ENCODE measurements around the gene PDE9A. TPM values are rescaled to one million over a fixed set of nuclear protein-coding genes. Genes with fewer than 3 reads are reported as not detected.

PDE9A gene
- total and polyA plus RNA-seq, 2 of the 4 experiments (the other 2 are of a cell fraction), result 0.89 to 0.90 TPM

DNA sequence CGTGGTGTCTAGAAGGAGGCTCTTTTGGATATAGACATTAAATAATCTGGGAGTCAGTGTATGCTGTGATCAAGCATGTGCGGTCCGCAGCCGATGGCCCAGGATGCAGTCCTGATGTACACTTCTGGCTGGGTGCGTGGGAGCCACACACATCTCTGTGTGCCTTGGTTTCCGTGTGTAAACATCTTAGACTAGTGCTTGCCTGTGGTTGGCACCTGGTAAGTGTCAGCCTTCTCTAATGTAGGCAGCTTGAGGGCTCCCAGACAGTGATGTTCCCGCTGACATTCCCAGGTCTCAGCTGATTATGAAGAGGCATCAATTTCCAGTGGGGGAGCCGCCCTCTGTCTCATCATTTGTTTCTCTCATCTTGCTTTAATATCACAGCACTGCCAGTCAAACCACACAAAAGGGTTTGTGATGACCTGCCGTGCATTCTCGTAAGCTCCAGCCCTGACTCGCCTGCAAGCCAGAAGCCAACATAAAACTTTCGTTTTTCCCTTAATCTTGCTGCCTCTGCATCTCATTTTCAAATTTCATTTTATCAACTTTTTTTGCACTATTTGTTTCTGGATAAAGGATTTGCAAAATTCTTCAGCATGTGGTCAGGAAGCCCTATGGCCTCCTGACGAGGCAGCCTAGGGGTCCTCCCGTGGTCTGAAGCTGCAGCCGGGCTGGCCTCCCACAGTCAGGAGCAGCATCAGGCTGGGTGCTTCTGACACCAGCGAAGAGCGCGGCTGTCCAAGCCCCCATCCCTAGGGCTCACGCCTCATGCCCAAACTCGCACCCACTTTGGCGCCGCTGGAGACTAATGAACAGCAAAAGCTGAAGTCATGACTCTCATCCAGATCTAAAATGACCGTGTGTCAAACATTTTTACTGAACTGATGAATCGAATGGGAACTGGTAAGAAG lies 28.1 kb downstream of the PDE9A start:
- H2AK9ac ChIP-seq (replicated peaks; ENCODE audit: low read depth, low read length, poor library complexity), result no peak overlapping the region
- no peak overlapping the region for H4K5ac ChIP-seq (ENCODE audit: low read depth, low read length)
- ChIA-PET CTCF (no interaction called here), POLR2A (ENCODE audit: unreplicated experiment) (no interaction called here)
- no peak overlapping the region for H3K18ac ChIP-seq (ENCODE audit: low read depth, low read length)
- no peak overlapping the region for H3K14ac ChIP-seq (replicated peaks; ENCODE audit: low read depth, low read length)
- no peaks in the 10 kb centered on the region for H3K4me1 ChIP-seq (ENCODE audit: control insufficient read depth, insufficient read depth, low read length)
- H2BK5ac ChIP-seq (ENCODE audit: low read depth, low read length, poor library complexity, severe bottlenecking), result no peak overlapping the region
- no peak overlapping the region for H3K4me2 ChIP-seq (ENCODE audit: low read depth, low read length)
- peaks cover 5% of the 10 kb centered on the region for H3K27me3 ChIP-seq (ENCODE audit: control insufficient read depth, insufficient read depth, low read length)
- TF ChIP-seq RCOR1 (IDR thresholded peaks at IDR 0.05; ENCODE audit: insufficient replicate concordance, low read length) (no peak), CEBPB (IDR thresholded peaks at IDR 0.05; ENCODE audit: low read depth, low read length) (no peak), RAD21 (IDR thresholded peaks at IDR 0.05; ENCODE audit: low read length) (no peak), MAZ (IDR thresholded peaks at IDR 0.05; ENCODE audit: borderline replicate concordance, low read depth, low read length) (no peak), SMC3 (IDR thresholded peaks at IDR 0.05; ENCODE audit: low read depth, low read length) (no peak)
- no peak overlapping the region for H3K23ac ChIP-seq (ENCODE audit: low read depth, low read length)
- no peak overlapping the region for H3K4ac ChIP-seq (ENCODE audit: low read depth, low read length)
- 89 to 100% methylated on average over 1 to 9 of the region's 24 CpGs for WGBS, 2 experiments (ENCODE audit: extremely low coverage in 2 of 2, insufficient read length in 1 of 2)
- no peak overlapping the region for H2AFZ ChIP-seq (replicated peaks; ENCODE audit: low read length, poor library complexity)
- H2BK15ac ChIP-seq (ENCODE audit: low read depth, low read length), result no peak overlapping the region
- H3K9me1 ChIP-seq (ENCODE audit: insufficient read depth, low read length), result no peaks in the 10 kb centered on the region
- peak overlapping the region; percentile 67; the same call in 1 of the 2 replicates for H2AK5ac ChIP-seq (ENCODE audit: low read depth, low read length)
- intact Hi-C loops (cut with micrococcal nuclease) (no loop called here), in situ Hi-C loops (cut with MboI; ENCODE audit: low sequenced_read_pairs) (no loop called here), dilution Hi-C loops (cut with HindIII; ENCODE audit: low sequenced_read_pairs, unreplicated experiment) (no loop called here)
- no peaks in the 10 kb centered on the region for H3K9me3 ChIP-seq (ENCODE audit: control insufficient read depth, insufficient read depth, low read length)
- H3K27ac ChIP-seq (ENCODE audit: insufficient read depth, low read length), result no peak overlapping the region
- DNase-seq, result no peak
- H4K8ac ChIP-seq (ENCODE audit: low read depth in 2 of 2, low read length in 2 of 2), result no peak overlapping the region
- H2BK20ac ChIP-seq (ENCODE audit: low read depth, low read length), result no peak overlapping the region
- no peak overlapping the region for H2BK120ac ChIP-seq (ENCODE audit: low read depth, low read length)
- ATAC-seq (ENCODE audit: low read depth), result no peak
- H3K79me1 ChIP-seq (ENCODE audit: low read depth in 1 of 2, low read length in 2 of 2), result no peaks in the 10 kb centered on the region
- no peaks in the 10 kb centered on the region for H4K20me1 ChIP-seq (ENCODE audit: insufficient read depth, low read length)
- BruUV-seq (replicated peaks), result no TSS peak
- H3K36me3 ChIP-seq (ENCODE audit: control insufficient read depth, insufficient read depth, low read length), result no peaks in the 10 kb centered on the region
- no peak overlapping the region for H3K4me3 ChIP-seq (ENCODE audit: insufficient read depth, low read depth, low read length)
- H3K56ac ChIP-seq (ENCODE audit: extremely low read depth, insufficient read depth, low read length), result no peak overlapping the region
- H3K9ac ChIP-seq (ENCODE audit: low read depth, low read length), result no peak overlapping the region
- no peak overlapping the region for H4K91ac ChIP-seq (ENCODE audit: insufficient read depth, low read depth, low read length)
